K562 (cell line): ENCODE data around the gene DYNC1I1.

ENCODE experiments used
- ARNT ChIP-seq, 2 experiments: fragments of 450-650 bp; IDR thresholded peaks; 2 replicates each; pipeline ENCODE4 v1.6.1; 2016; ENCODE audit warnings: mild to moderate bottlenecking in 1 of 2
- CTCF ChIP-seq, 3 experiments: IDR thresholded peaks in 2 of 3; conservative IDR thresholded peaks in 1 of 3; 2 replicates each; pipeline ENCODE4 v1.5.1; 2011 to 2012; ENCODE audit warnings: low read length in 3 of 3, mild to moderate bottlenecking in 3 of 3, control low read depth in 2 of 3, improper control_type of control experiment in 1 of 3, inconsistent platforms in 1 of 3, low read depth in 1 of 3, mixed read lengths in 1 of 3, moderate library complexity in 1 of 3; ENCODE audit not compliant: insufficient read depth in 2 of 3
- HDAC6 ChIP-seq: IDR thresholded peaks from 2 replicates; pipeline ENCODE4 v1.6.1; 2012; ENCODE audit warnings: low read depth, mild to moderate bottlenecking, control low read depth, inconsistent platforms, low read length, moderate library complexity
- RBM14 ChIP-seq: fragments of 200-400 bp; formaldehyde crosslinking; IDR thresholded peaks from 2 replicates; pipeline ENCODE4 v1.6.1; 2018; ENCODE audit warnings: low read depth, mild to moderate bottlenecking, low read length, moderate library complexity, borderline replicate concordance; ENCODE audit not compliant: insufficient read depth
- ZBTB2 ChIP-seq: fragments of 450-650 bp; IDR thresholded peaks from 2 replicates; pipeline ENCODE4 v1.6.1; 2016; ENCODE audit warnings: antibody characterized with exemption
- TF ChIP-seq, protein P1 (sequence below): sonication (generic); formaldehyde crosslinking; IDR thresholded peaks from 2 replicates; pipeline ENCODE4 v1.8.1; 2022; ENCODE audit warnings: missing genetic modification reagents

DNA sequence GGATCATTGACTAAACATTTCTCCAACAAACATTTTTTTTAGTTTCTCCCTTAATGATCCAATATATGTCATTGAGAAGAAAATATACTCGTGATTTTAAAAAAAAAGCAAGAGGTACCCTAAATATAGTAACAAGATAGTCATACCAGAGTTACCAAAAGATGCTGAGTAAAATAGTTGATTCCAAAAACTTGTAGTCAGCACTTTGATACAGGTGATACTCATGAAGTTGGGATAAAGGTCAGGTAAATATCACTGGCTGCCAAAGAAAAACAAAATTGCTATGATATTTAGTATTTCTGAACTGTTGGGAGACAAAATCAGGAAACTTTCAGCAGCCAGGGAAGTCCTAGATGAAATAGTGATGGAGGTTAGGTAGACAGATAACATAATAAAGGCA is 225.3 kb downstream of the DYNC1I1 start:
- TF ChIP-seq CTCF (IDR thresholded peaks at IDR 0.05 in 2 of 3, conservative IDR thresholded peaks at IDR 0.05 in 1 of 3; ENCODE audit: insufficient read depth in 2 of 3, low read depth in 1 of 3, low read length in 3 of 3) = no peak
- no peak for TF ChIP-seq ARNT (IDR thresholded peaks at IDR 0.05)
- no peak for TF ChIP-seq RBM14
- TF ChIP-seq, protein P1, sequence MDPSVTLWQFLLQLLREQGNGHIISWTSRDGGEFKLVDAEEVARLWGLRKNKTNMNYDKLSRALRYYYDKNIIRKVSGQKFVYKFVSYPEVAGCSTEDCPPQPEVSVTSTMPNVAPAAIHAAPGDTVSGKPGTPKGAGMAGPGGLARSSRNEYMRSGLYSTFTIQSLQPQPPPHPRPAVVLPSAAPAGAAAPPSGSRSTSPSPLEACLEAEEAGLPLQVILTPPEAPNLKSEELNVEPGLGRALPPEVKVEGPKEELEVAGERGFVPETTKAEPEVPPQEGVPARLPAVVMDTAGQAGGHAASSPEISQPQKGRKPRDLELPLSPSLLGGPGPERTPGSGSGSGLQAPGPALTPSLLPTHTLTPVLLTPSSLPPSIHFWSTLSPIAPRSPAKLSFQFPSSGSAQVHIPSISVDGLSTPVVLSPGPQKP = no peak
- no peak for TF ChIP-seq HDAC6
- no peak for TF ChIP-seq ZBTB2
